Urothelium cell line (cell line): ENCODE data around the gene CRTC3.

Experiments used
- DNase-seq: peaks from one replicate; pipeline ENCODE4 v3.0.0; 2011; ENCODE audit warnings: low spot score, mixed read lengths
- FAIRE-seq: peaks from 2 replicates; lab custom pipeline; 2011; peaks lifted over from hg19 to GRCh38; lab: Jason Lieb, UNC

The CRTC3 gene

DNA sequence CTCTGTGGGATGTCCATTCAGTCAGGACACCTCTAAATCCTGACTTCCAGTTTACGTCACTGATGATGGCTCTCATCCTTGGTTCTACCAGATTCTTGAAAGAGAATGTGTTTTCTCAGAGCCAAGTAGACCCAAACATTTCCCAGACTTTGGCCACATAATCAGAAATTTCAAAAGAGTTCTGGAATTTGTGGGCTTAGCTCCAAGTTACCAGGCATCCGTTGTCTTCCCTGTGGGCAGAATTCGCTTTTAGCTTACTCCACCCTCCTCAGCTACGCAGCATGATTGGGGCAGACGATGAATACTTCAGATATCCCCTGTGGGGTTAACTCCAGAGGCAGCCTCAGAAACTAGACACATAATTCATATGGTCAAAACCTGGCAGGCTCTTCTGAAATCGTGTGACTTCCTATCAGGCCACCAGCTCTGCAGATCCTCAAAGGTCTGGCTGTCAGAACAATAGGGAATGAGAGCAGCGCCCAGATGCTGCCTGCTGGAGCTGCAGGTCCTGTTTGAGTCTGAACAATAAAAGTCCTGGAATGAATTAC lies 30.6 kb downstream of the CRTC3 start:
- FAIRE-seq (no peak), DNase-seq (peak; percentile 28)

DNA sequence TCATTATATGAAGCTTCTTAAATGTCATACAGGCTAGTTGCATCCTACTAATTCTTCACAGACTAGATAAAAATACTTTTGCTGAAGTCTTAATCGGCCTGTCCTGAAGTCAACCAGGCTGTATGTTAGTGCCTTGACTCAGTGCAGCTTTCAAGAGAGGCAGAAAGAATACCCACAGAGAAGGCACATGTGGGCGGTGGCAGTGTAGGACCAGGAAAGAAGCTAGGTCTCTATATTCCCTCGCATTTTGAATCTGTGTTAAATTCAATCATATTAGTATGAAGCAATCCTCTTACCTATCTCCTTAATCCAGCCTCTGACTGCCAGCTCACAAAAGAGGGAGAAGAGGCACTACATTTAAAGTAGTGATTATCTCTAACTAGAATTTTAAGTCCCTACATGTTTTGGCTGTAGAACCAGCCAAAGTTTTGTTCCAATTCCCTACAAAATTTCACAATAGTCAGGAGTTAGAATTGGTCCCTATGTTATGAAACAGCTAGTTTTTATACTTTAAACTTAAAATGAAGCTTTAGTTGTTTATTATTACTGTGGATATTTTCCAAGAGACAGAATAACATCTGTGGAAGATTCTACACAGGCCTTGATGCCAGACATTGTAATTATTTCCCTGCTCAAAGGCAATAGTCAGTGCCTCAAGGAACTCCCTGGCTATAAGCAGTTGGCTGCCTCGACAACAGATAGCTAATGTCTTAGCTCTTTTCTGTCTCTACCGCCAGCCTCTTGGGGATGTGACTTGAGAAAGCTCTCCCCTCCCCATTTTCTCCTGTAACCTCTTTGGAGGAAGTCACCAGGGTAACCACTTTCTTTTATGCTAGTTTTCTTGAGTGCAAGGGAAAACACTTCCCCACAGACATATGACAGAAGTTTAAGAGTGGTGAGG lies 31.9 kb downstream of the CRTC3 start:
- no peak for FAIRE-seq
- no peak for DNase-seq

GRCh38 chr15:90562669-90563068 lies 32.9 kb downstream of the CRTC3 start:
- DNase-seq (no peak), FAIRE-seq (no peak)

DNA sequence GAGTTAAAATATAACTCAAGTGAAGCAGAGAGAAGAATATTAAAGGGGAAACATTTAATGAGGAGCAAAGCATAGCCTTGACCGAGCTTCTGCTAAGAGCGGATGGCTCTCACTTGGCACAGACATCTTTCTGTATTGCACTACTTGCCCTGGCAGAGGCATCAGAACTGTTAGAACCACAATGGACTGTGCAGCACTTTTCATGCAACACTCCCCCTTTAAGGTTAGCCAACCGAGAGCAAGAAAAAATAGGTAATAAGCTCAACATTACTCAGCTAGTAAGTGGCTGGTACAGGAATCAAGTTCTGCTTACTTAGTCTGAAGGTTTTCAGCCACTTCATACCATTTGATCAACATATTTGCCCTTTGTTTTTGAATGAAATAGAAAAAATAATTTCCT lies 33.7 kb downstream of the CRTC3 start:
- DNase-seq (no peak), FAIRE-seq (no peak)

- DNase-seq, result no peak
- no peak for FAIRE-seq
Observed at GRCh38 chr15:90564051-90564450, 34.3 kb downstream of the CRTC3 start.

GRCh38 chr15:90564590-90564989 lies 34.9 kb downstream of the CRTC3 start:
- no peak for FAIRE-seq

DNA sequence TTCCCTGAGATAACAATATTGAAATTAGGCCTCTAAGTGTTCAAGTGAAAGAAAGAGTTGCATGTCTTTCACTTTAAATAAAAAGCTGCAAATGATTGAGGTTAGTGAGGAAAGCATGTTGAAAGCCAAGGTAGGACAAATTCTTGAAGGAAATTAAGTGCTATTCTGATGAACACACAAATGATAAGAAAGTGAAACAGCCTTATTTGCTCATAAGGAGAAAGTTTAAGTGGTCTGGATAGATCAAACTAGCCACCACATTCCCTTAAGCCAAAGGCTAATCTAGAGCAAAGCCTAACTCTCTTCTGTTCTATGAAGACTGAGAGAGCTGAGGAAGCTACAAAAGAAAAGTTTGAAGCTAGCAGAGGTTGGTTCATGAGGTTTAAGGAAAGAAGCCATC lies 36.1 kb downstream of the CRTC3 start:
- no peak for FAIRE-seq
- DNase-seq, result no peak

More at GRCh38 chr15:90564590-90564989, 34.9 kb downstream of the CRTC3 start:
- DNase-seq, result no peak

- FAIRE-seq (no peak), DNase-seq (no peak)
Observed at GRCh38 chr15:90570643-90571042, 40.9 kb downstream of the CRTC3 start.

DNA sequence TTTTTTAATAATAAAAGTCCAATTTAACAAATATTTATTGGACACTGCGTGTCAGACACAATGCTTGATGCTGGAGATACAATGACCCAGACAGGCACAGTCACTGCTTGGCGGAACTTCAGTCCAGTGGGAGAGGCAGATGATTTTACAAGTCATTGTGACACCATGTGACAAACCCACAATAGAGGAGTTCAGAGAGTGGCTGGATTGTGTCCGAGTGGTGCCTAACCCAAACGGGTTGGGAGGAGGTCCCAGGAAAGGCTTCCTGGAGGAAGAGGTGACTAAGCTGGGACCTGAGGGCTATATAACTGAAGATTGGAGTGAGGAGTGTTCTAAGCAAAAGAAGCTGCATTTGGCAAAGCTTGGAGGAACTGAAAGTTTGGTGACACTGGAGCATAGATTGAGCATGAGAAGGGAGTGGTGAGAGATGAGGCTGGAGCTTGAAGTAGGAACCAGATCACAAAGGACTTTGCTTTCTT lies 41.4 kb downstream of the CRTC3 start:
- DNase-seq, result no peak

DNA sequence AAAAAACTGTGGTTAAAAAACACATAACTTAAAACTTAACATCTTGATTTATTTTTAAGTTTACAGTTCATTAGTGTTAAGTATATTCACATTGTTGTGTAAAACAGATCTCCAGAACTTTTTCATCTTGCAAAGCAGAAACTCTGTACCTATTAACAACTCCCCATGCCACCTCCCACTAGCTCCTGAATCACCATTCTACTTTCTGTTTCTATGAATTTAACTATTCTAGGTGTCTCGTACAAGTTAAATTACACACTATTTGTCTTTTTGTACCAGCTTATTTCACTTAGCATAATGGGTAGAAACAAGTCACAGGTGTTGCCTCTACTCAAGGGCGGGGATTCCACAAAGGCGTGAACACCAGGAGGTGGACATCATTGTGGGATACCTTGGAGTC lies 43.2 kb downstream of the CRTC3 start:
- DNase-seq, result no peak
- FAIRE-seq, result no peak

More for the DNA sequence above, 41.4 kb downstream of the CRTC3 start:
- FAIRE-seq, result no peak

DNA sequence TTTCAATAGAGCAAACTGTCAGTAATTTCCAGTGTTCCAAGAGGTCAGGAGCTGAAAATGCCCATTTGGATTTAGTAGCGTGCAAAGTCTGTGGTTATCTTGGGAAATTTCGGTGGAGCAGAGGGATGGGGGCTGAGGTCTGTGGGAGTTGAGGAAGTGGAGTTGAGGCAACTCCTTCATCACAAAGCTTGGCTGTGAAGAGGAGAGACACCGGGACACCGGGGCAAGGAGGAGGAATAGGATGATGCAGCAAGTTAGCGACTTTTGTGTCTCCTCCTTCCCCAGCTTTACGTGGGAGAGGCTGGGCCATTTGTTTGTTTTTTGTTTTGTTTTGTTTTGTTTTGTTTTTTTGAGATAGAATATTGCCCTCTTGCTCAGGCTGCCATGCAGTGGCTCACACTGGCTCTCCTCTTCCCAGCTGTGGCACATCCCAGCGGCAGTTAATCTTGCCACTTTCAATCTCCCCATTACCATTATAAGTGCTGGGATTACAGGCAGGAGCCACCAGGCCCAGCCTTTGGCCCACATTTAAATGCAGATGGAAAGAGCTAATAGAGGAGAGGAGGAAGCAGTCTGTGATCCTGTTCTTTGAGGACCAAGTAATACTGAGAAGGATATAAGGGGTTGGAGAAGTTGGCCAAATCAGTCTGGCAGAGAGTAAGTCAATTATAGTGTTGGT lies 47.1 kb downstream of the CRTC3 start:
- no peak for FAIRE-seq
- DNase-seq, result no peak

- FAIRE-seq (no peak), DNase-seq (no peak)
Observed at GRCh38 chr15:90579213-90579612, 49.5 kb downstream of the CRTC3 start.

DNA sequence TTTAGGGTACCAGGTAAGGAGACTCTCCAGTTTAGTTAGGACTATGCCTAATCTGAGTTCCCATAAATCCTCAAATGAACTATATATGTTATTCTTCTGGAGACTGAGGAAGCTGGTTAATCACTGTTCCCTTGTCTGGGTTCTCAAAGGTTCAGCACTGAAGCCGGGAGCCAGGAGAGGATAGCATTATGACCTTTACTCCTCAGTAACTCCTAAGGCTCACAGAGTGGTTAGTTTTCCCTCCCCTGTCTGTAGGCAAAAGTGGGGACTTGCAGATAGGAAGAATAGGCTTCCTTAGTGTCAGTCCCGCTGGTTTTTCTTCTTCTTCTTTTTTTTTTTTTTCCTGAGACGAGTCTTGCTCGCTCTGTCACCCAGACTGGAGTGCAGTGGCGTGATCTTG lies 50.4 kb downstream of the CRTC3 start:
- no peak for DNase-seq
- FAIRE-seq, result no peak

- DNase-seq (no peak), FAIRE-seq (no peak)
Observed at GRCh38 chr15:90580541-90580940, 50.8 kb downstream of the CRTC3 start.

DNA sequence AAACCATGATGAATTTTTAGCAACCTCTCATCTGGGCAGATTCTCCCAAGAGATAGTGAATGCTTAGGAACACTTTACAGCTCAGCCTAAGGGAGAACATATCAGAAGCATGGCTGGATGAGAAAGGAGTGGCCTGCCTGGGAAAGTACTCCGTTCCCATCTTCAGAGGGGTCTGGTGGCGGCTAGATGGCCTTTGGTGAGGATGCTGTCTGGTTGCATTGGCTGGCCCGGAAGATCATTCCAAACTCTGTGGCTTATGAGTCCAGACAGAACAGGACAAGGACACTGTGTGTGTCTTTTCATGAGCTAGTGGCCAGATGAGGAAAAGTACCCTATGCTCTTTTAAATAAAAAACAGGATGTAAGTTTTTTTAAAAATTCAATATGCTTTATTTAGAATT lies 51.2 kb downstream of the CRTC3 start:
- DNase-seq (no peak), FAIRE-seq (no peak)

GRCh38 chr15:90581771-90582352 lies 52.1 kb downstream of the CRTC3 start:
- DNase-seq (no peak), FAIRE-seq (no peak)

GRCh38 chr15:90582553-90582952 lies 52.8 kb downstream of the CRTC3 start:
- no peak for FAIRE-seq
- DNase-seq, result no peak

- no peak for DNase-seq
- FAIRE-seq, result no peak
Observed at GRCh38 chr15:90583471-90584252, 53.9 kb downstream of the CRTC3 start.

DNA sequence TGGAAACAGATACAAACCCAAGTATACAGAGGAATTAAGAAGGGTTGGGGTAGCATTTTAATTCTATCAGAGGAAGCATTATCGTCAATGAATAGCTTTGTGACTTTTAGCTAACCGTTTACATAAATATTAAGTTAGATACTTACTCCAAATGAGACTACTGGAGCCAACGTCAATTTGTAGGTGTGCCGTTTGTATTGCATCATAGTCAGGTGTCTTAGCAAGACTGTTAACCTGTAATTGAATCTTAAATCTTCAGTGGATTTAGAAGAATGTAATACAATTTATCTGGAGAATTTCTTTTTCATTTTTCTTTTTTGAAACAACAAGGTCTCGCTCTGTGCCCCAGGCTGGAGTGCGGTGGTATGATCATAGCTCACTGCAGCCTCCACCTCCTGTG lies 55.1 kb downstream of the CRTC3 start:
- DNase-seq (no peak), FAIRE-seq (no peak)

- no peak for FAIRE-seq
- no peak for DNase-seq
Observed at GRCh38 chr15:90585863-90586262, 56.1 kb downstream of the CRTC3 start.

DNA sequence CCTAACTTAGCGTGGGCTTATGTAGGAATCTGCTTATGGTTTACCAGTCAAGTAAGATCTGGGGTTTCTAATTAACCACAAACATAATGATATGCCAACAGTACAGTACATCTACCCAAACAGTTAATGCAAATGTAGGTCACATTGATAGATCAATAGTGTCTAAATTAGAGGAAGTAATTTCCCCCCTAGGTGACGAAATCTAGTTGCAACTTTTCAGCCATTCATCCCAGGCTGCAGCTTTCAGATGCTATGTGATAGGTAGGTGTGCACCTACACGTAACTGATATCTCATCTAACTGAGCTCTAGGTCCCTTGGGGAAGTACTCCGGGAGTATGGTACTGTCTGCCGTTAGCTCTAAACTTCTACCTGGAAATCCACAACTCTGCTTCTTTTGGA lies 57.2 kb downstream of the CRTC3 start:
- FAIRE-seq (no peak), DNase-seq (no peak)
